GM23338 (cell line): ENCODE measurements around the gene CCBE1. TPM values are rescaled to one million over a fixed set of nuclear protein-coding genes. Genes with fewer than 3 reads are reported as not detected.

Source experiments
- ATAC-seq: fragments of 200-7000 bp; cut with Tn5 transposase; 3 replicates; pipeline ENCODE4 v1.9.1; 2020
- DNase-seq: peaks from one replicate; pipeline ENCODE4 v3.0.0-alpha.2; 2015; ENCODE audit warnings: low spot score
- H2AFZ ChIP-seq: fragments of 200-600 bp; sonication (generic); 2 replicates; pipeline ENCODE4 v1.8.0; 2016; ENCODE audit warnings: antibody characterized with exemption, mild to moderate bottlenecking, moderate library complexity
- H3F3A ChIP-seq: fragments of 200-600 bp; sonication (generic); replicated peaks from 2 replicates; pipeline ENCODE4 v1.8.0; 2017; ENCODE audit warnings: antibody characterized with exemption, mixed run types, low read depth
- H3K27ac ChIP-seq: fragments of 200-600 bp; sonication (generic); 2 replicates; pipeline ENCODE4 v1.6.1; 2016; ENCODE audit warnings: low read depth
- H3K27me3 ChIP-seq: fragments of 200-600 bp; sonication (generic); 2 replicates; pipeline ENCODE4 v1.8.0; 2016; ENCODE audit warnings: mild to moderate bottlenecking, mixed run types, moderate library complexity; ENCODE audit not compliant: insufficient read depth
- H3K36me3 ChIP-seq: fragments of 200-600 bp; sonication (generic); 2 replicates; pipeline ENCODE4 v1.8.0; 2016; ENCODE audit warnings: mild to moderate bottlenecking; ENCODE audit not compliant: insufficient read depth
- H3K4me1 ChIP-seq: fragments of 200-600 bp; sonication (generic); 2 replicates; pipeline ENCODE4 v1.8.0; 2016; ENCODE audit warnings: mild to moderate bottlenecking, moderate library complexity; ENCODE audit not compliant: insufficient read depth
- H3K4me2 ChIP-seq: fragments of 200-600 bp; sonication (generic); 2 replicates; pipeline ENCODE4 v1.7.1; 2017; ENCODE audit warnings: mixed run types
- H3K4me3 ChIP-seq: fragments of 200-600 bp; sonication (generic); 2 replicates; pipeline ENCODE4 v1.6.1; 2016; ENCODE audit warnings: mixed run types
- H3K79me2 ChIP-seq: fragments of 200-600 bp; sonication (generic); replicated peaks from 2 replicates; pipeline ENCODE4 v1.8.0; 2017; ENCODE audit warnings: mild to moderate bottlenecking; ENCODE audit not compliant: insufficient read depth
- H3K9me2 ChIP-seq: fragments of 200-600 bp; sonication (generic); 2 replicates; pipeline ENCODE4 v1.8.0; 2017; ENCODE audit not compliant: insufficient read depth
- H4K20me1 ChIP-seq: fragments of 200-600 bp; sonication (generic); replicated peaks from 2 replicates; pipeline ENCODE4 v1.8.0; 2017; ENCODE audit warnings: mild to moderate bottlenecking; ENCODE audit not compliant: insufficient read depth
- H3K27ac Mint-ChIP-seq: 2 replicates; pipeline ENCODE4 v1.8.0; 2020; ENCODE audit warnings: inconsistent platforms, mild to moderate bottlenecking, moderate library complexity, mixed read lengths
- H3K27me3 Mint-ChIP-seq: 3 replicates; pipeline ENCODE4 v1.8.0; 2022; ENCODE audit warnings: low read depth, mild to moderate bottlenecking, moderate library complexity, mixed read lengths, inconsistent platforms; ENCODE audit not compliant: insufficient read depth, poor library complexity
- H3K36me3 Mint-ChIP-seq: 3 replicates; pipeline ENCODE4 v1.8.0; 2021; ENCODE audit warnings: low read depth, mild to moderate bottlenecking, inconsistent platforms, moderate library complexity, mixed read lengths
- H3K4me1 Mint-ChIP-seq: 3 replicates; pipeline ENCODE4 v1.8.0; 2020; ENCODE audit warnings: mild to moderate bottlenecking, inconsistent platforms, mixed read lengths
- H3K4me3 Mint-ChIP-seq: 3 replicates; pipeline ENCODE4 v1.8.0; 2021; ENCODE audit warnings: moderate library complexity, mild to moderate bottlenecking, inconsistent platforms, mixed read lengths
- H3K9me3 Mint-ChIP-seq: 3 replicates; pipeline ENCODE4 v1.8.0; 2020; ENCODE audit warnings: moderate library complexity, mild to moderate bottlenecking, inconsistent platforms, mixed read lengths
- CREB1 ChIP-seq: fragments of 250-450 bp; sonication (Bioruptor Pico); IDR thresholded peaks from 2 replicates; pipeline ENCODE4 v1.5.0; 2020; ENCODE audit warnings: low read depth, mild to moderate bottlenecking, moderate library complexity
- EZH2 ChIP-seq: fragments of 200-600 bp; sonication (generic); IDR thresholded peaks from one replicate; pipeline ENCODE4 v1.8.0; 2017; ENCODE audit warnings: antibody characterized with exemption, mild to moderate bottlenecking, low read depth; ENCODE audit not compliant: unreplicated experiment
- EZH2phosphoT487 ChIP-seq: fragments of 200-600 bp; sonication (generic); IDR thresholded peaks from one replicate; pipeline ENCODE4 v1.8.1; 2018; ENCODE audit warnings: antibody characterized with exemption; ENCODE audit not compliant: unreplicated experiment
- JUNB ChIP-seq: IDR thresholded peaks from one replicate; pipeline ENCODE4 v1.6.1; 2016; ENCODE audit warnings: antibody characterized with exemption; ENCODE audit not compliant: unreplicated experiment
- NANOG ChIP-seq: IDR thresholded peaks from 2 replicates; pipeline ENCODE4 v1.6.1; 2016; ENCODE audit warnings: antibody characterized with exemption, borderline replicate concordance
- POLR2AphosphoS5 ChIP-seq: IDR thresholded peaks from 2 replicates; pipeline ENCODE4 v1.6.1; 2016; ENCODE audit warnings: antibody characterized with exemption, low read depth
- STAT1 ChIP-seq: IDR thresholded peaks from one replicate; pipeline ENCODE4 v1.6.1; 2016; ENCODE audit warnings: antibody characterized with exemption; ENCODE audit not compliant: unreplicated experiment
- ZNF114 ChIP-seq: fragments of 250-450 bp; sonication (Bioruptor Pico); IDR thresholded peaks from 2 replicates; pipeline ENCODE4 v1.5.0; 2020; ENCODE audit warnings: mild to moderate bottlenecking, moderate library complexity
- ZNF331 ChIP-seq: fragments of 250-450 bp; sonication (Bioruptor Pico); IDR thresholded peaks from 2 replicates; pipeline ENCODE4 v1.5.0; 2020; ENCODE audit warnings: low read depth, mild to moderate bottlenecking, moderate library complexity
- polyA plus RNA-seq: library from polyadenylated mRNA; unstranded; fragments of >200 nt; fragmentation: Nextera tagmentation; extraction: Ambion mirVana; gene quantifications from 2 replicates; pipeline ENCODE4 v1.2.1, GENCODE V29; 2016
- total RNA-seq: library from RNA; depleted of rRNA; stranded (reverse); fragments of >200 nt; shearing (Covaris generic); gene quantifications from 2 replicates; pipeline ENCODE4 v1.2.3, GENCODE V29; 2014
- TF ChIP-seq, protein P1 (sequence below): fragments of 250-450 bp; sonication (Bioruptor Pico); IDR thresholded peaks from 2 replicates; pipeline ENCODE4 v1.5.0; 2020; ENCODE audit warnings: mild to moderate bottlenecking, moderate library complexity
- TF ChIP-seq, protein P2 (sequence below): IDR thresholded peaks from one replicate; pipeline ENCODE4 v1.6.1; 2018; ENCODE audit warnings: antibody characterized with exemption; ENCODE audit not compliant: unreplicated experiment
- TF ChIP-seq, protein P3 (sequence below): IDR thresholded peaks from 2 replicates; pipeline ENCODE4 v1.6.1; 2016; ENCODE audit warnings: antibody characterized with exemption
- TF ChIP-seq, protein P4 (sequence below), 2 experiments: fragments of 200-600 bp in 1 of 2; sonication (generic) in 1 of 2; conservative IDR thresholded peaks; 2 replicates each; pipeline versions ENCODE4 v1.5.1 to v1.6.1; 2016 to 2017; ENCODE audit warnings: antibody characterized with exemption in 2 of 2, low read depth in 2 of 2, mild to moderate bottlenecking in 2 of 2, moderate library complexity in 1 of 2

CCBE1 gene
- total and polyA plus RNA-seq, 2 experiments from 2014 or later = 2.1 to 2.6 TPM

DNA sequence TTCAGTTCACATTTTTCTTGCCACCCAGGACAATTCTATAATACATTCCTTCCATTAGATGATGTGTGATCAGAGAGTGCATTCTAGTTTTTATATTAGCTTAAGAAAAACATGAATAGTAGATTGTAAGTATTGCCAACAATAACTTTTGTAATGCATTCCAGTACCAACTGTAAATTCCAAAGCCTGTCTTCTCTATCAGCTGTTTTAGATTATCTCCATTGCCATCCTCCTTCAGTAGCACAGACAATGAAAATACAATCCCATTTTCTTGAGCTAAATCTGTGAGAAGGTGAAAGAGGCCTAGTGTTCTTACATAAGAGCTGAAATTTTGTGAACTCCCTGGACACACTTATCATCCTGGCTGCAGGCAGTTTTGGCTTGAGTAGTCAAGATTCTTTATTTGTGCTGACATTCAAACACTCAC is 103.9 kb downstream of the CCBE1 start:
- H3K4me3 ChIP-seq = no peak overlapping the region
- H3K4me1 Mint-ChIP-seq = no peaks in the 10 kb centered on the region
- TF ChIP-seq ZNF114 (CRISPR knock-in tag) (no peak), POLR2AphosphoS5 (no peak), EZH2 (no peak), EZH2phosphoT487 (no peak), CREB1 (CRISPR knock-in tag) (no peak), STAT1 (no peak), ZNF331 (CRISPR knock-in tag) (no peak), JUNB (no peak), NANOG (no peak)
- TF ChIP-seq, protein P1, sequence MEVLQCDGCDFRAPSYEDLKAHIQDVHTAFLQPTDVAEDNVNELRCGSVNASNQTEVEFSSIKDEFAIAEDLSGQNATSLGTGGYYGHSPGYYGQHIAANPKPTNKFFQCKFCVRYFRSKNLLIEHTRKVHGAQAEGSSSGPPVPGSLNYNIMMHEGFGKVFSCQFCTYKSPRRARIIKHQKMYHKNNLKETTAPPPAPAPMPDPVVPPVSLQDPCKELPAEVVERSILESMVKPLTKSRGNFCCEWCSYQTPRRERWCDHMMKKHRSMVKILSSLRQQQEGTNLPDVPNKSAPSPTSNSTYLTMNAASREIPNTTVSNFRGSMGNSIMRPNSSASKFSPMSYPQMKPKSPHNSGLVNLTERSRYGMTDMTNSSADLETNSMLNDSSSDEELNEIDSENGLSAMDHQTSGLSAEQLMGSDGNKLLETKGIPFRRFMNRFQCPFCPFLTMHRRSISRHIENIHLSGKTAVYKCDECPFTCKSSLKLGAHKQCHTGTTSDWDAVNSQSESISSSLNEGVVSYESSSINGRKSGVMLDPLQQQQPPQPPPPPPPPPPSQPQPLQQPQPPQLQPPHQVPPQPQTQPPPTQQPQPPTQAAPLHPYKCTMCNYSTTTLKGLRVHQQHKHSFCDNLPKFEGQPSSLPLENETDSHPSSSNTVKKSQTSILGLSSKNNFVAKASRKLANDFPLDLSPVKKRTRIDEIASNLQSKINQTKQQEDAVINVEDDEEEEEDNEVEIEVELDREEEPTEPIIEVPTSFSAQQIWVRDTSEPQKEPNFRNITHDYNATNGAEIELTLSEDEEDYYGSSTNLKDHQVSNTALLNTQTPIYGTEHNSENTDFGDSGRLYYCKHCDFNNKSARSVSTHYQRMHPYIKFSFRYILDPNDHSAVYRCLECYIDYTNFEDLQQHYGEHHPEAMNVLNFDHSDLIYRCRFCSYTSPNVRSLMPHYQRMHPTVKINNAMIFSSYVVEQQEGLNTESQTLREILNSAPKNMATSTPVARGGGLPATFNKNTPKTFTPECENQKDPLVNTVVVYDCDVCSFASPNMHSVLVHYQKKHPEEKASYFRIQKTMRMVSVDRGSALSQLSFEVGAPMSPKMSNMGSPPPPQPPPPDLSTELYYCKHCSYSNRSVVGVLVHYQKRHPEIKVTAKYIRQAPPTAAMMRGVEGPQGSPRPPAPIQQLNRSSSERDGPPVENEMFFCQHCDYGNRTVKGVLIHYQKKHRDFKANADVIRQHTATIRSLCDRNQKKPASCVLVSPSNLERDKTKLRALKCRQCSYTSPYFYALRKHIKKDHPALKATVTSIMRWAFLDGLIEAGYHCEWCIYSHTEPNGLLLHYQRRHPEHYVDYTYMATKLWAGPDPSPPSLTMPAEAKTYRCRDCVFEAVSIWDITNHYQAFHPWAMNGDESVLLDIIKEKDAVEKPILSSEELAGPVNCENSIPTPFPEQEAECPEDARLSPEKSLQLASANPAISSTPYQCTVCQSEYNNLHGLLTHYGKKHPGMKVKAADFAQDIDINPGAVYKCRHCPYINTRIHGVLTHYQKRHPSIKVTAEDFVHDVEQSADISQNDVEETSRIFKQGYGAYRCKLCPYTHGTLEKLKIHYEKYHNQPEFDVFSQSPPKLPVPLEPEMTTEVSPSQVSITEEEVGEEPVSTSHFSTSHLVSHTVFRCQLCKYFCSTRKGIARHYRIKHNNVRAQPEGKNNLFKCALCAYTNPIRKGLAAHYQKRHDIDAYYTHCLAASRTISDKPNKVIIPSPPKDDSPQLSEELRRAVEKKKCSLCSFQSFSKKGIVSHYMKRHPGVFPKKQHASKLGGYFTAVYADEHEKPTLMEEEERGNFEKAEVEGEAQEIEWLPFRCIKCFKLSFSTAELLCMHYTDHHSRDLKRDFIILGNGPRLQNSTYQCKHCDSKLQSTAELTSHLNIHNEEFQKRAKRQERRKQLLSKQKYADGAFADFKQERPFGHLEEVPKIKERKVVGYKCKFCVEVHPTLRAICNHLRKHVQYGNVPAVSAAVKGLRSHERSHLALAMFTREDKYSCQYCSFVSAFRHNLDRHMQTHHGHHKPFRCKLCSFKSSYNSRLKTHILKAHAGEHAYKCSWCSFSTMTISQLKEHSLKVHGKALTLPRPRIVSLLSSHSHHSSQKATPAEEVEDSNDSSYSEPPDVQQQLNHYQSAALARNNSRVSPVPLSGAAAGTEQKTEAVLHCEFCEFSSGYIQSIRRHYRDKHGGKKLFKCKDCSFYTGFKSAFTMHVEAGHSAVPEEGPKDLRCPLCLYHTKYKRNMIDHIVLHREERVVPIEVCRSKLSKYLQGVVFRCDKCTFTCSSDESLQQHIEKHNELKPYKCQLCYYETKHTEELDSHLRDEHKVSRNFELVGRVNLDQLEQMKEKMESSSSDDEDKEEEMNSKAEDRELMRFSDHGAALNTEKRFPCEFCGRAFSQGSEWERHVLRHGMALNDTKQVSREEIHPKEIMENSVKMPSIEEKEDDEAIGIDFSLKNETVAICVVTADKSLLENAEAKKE (CRISPR knock-in tag) = no peak
- TF ChIP-seq, protein P2, sequence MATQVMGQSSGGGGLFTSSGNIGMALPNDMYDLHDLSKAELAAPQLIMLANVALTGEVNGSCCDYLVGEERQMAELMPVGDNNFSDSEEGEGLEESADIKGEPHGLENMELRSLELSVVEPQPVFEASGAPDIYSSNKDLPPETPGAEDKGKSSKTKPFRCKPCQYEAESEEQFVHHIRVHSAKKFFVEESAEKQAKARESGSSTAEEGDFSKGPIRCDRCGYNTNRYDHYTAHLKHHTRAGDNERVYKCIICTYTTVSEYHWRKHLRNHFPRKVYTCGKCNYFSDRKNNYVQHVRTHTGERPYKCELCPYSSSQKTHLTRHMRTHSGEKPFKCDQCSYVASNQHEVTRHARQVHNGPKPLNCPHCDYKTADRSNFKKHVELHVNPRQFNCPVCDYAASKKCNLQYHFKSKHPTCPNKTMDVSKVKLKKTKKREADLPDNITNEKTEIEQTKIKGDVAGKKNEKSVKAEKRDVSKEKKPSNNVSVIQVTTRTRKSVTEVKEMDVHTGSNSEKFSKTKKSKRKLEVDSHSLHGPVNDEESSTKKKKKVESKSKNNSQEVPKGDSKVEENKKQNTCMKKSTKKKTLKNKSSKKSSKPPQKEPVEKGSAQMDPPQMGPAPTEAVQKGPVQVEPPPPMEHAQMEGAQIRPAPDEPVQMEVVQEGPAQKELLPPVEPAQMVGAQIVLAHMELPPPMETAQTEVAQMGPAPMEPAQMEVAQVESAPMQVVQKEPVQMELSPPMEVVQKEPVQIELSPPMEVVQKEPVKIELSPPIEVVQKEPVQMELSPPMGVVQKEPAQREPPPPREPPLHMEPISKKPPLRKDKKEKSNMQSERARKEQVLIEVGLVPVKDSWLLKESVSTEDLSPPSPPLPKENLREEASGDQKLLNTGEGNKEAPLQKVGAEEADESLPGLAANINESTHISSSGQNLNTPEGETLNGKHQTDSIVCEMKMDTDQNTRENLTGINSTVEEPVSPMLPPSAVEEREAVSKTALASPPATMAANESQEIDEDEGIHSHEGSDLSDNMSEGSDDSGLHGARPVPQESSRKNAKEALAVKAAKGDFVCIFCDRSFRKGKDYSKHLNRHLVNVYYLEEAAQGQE = no peak
- TF ChIP-seq, protein P3, sequence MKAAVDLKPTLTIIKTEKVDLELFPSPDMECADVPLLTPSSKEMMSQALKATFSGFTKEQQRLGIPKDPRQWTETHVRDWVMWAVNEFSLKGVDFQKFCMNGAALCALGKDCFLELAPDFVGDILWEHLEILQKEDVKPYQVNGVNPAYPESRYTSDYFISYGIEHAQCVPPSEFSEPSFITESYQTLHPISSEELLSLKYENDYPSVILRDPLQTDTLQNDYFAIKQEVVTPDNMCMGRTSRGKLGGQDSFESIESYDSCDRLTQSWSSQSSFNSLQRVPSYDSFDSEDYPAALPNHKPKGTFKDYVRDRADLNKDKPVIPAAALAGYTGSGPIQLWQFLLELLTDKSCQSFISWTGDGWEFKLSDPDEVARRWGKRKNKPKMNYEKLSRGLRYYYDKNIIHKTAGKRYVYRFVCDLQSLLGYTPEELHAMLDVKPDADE = no peak
- TF ChIP-seq, protein P4, sequence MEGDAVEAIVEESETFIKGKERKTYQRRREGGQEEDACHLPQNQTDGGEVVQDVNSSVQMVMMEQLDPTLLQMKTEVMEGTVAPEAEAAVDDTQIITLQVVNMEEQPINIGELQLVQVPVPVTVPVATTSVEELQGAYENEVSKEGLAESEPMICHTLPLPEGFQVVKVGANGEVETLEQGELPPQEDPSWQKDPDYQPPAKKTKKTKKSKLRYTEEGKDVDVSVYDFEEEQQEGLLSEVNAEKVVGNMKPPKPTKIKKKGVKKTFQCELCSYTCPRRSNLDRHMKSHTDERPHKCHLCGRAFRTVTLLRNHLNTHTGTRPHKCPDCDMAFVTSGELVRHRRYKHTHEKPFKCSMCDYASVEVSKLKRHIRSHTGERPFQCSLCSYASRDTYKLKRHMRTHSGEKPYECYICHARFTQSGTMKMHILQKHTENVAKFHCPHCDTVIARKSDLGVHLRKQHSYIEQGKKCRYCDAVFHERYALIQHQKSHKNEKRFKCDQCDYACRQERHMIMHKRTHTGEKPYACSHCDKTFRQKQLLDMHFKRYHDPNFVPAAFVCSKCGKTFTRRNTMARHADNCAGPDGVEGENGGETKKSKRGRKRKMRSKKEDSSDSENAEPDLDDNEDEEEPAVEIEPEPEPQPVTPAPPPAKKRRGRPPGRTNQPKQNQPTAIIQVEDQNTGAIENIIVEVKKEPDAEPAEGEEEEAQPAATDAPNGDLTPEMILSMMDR (conservative IDR thresholded peaks at IDR 0.05; ENCODE audit: low read depth in 2 of 2) = no peak
- no peaks in the 10 kb centered on the region for H3K36me3 Mint-ChIP-seq
- H3K4me2 ChIP-seq = no peak overlapping the region
- no peak overlapping the region for H2AFZ ChIP-seq
- no peaks in the 10 kb centered on the region for H3K36me3 ChIP-seq
- no peaks in the 10 kb centered on the region for H3K9me3 Mint-ChIP-seq
- H3K4me3 Mint-ChIP-seq = no peak overlapping the region
- DNase-seq = no peak
- H3K27ac ChIP-seq = no peak overlapping the region
- H3K4me1 ChIP-seq = no peaks in the 10 kb centered on the region
- no peaks in the 10 kb centered on the region for H3K27me3 Mint-ChIP-seq
- H3K9me2 ChIP-seq = no peaks in the 10 kb centered on the region
- H3K27ac Mint-ChIP-seq = no peak overlapping the region
- no peak for ATAC-seq
- H3K79me2 ChIP-seq = no peaks in the 10 kb centered on the region
- H3F3A ChIP-seq = no peaks in the 10 kb centered on the region
- no peaks in the 10 kb centered on the region for H3K27me3 ChIP-seq
- no peaks in the 10 kb centered on the region for H4K20me1 ChIP-seq
